Measurements from ENCODE around the gene STMN1.

Gene STMN1

DNA sequence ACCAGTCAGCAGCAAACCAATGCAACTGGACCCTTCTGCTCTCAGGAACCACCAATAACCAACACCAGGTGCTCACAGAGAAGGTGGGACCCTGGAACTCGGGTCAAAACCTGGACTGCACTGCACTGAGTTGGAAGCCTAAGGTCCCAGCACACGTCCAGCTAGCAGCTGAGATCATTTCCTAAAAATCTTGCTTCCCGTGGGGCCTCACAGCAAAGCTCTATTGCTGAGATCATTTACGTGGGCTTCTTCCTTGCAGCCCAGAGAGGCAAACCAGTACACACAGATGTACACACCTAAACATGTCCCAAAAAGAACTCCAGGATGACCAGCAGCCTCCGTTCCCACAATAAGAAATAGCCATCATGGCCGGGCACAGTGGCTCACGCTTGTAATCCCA, 22.8 kb upstream of the STMN1 start:
- ChIA-PET POLR2A (no interaction called here), CTCF (no interaction called here)
- no peak for DNase-seq (ENCODE audit: extremely low spot score)
- TF ChIP-seq, protein P1, sequence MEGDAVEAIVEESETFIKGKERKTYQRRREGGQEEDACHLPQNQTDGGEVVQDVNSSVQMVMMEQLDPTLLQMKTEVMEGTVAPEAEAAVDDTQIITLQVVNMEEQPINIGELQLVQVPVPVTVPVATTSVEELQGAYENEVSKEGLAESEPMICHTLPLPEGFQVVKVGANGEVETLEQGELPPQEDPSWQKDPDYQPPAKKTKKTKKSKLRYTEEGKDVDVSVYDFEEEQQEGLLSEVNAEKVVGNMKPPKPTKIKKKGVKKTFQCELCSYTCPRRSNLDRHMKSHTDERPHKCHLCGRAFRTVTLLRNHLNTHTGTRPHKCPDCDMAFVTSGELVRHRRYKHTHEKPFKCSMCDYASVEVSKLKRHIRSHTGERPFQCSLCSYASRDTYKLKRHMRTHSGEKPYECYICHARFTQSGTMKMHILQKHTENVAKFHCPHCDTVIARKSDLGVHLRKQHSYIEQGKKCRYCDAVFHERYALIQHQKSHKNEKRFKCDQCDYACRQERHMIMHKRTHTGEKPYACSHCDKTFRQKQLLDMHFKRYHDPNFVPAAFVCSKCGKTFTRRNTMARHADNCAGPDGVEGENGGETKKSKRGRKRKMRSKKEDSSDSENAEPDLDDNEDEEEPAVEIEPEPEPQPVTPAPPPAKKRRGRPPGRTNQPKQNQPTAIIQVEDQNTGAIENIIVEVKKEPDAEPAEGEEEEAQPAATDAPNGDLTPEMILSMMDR (IDR thresholded peaks at IDR 0.05; ENCODE audit: control extremely low read depth, extremely low read depth, low read depth, missing control alignments): no peak

DNA sequence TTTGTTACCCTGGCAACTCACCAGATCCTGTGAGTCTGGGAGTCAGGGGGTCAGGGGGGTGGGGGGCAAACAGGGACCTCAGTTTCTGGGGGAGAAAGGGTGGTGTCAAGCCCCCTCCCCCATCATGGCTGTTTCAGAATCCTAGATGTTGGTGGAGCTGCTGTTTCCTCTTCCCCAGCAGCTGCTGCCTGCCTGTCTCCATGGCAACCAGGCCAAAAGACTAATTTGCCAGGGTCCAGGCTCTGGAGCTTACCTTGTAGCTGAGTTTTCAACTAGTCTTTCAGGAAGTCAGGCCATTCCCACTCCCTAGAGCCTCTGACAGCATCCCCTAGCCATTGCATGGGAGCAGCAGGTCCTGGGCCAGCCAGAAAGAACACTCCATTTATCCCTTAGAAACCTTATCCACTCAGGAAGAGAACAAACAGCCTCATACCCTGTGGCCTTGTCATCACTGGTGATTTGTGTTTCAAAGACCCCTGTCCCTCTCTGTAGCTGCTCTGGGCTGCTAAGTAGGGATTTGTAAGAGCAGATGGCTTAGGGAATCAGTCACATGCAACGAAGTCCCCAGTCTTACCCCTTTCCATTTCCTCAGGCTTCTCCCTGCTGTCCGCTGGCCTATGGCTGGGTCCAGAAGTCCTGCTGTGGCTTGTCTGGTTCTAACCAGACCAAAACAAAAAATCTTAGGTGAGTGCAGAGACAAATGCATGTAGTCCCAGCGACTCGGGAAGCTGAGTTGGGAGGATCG, 21.5 kb upstream of the STMN1 start:
- no peak for DNase-seq (ENCODE audit: extremely low spot score)
- ChIA-PET CTCF (interaction anchor here (1.0 to 1.6 kb wide), 2 partner anchors 13 to 32 kb away, joined by 3 to 5 read pairs; no protein-coding TSS in a partner anchor), POLR2A (no interaction called here)
- TF ChIP-seq, protein P1 (IDR thresholded peaks at IDR 0.05; ENCODE audit: control extremely low read depth, extremely low read depth, low read depth, missing control alignments): no peak

DNA sequence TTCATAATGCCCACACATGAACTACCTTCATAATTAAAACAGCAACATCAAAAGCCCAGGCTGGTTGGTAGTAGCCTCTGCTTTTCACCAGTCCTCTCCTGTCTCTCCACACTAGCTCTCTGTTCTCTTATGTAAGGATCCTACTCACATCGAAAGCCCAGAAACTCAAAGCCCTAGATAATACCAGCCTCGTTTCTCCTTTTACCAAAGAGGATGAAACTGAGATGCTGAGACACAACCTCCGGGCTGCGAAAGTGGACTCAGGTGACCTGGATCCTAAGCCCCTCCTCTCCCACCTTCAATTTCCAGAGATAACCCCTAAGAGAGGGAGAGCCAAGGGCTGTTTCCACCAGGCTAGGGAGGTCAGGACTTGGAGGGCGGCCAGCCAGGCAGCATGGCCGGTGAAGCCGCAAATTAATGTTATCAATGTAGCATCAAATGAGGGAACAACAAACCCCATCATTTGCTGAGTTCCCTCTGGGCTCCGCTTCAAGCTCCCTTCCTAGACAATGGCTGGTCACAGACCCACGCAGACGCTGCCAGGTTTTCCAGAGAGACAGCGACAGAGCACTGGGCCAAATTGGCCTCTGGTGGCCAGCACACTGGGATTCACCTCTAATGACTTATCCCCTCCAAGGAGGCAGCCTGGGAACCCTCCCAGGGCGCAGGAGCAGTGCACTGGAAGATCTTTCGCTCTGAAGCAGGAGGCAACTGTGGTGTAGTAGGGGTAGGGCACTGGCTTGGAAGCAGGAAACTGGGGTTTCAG, 20.7 kb upstream of the STMN1 start:
- ChIA-PET POLR2A (no interaction called here), CTCF (interaction anchor here (1.6 kb wide), 1 partner anchor 32 kb away, joined by 5 read pairs; no protein-coding TSS in a partner anchor)
- no peak for DNase-seq (ENCODE audit: extremely low spot score)
- TF ChIP-seq, protein P1 (IDR thresholded peaks at IDR 0.05; ENCODE audit: control extremely low read depth, extremely low read depth, low read depth, missing control alignments): no peak

DNA sequence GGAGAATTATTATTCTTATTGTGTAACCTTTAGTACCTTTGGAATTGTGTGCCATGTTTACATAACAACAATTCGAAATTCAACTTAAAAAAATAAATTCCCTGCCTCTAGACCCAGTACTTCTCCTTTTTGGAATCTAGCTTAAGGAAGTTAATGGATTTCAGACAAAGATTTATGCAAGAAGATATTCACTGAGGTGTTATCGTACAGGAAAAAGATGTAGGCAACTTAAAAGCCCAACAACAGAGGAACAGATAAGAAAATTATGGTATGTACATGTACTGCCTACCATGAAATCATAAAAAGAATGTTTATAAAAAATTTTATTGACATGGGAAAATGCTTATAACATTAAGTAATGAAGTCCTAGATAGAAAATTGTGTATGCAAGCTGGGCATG, 18.2 kb upstream of the STMN1 start:
- ChIA-PET POLR2A (no interaction called here), CTCF (interaction anchor here (1.5 kb wide), 1 partner anchor 15 kb away, joined by 3 read pairs; no protein-coding TSS in a partner anchor)

DNA sequence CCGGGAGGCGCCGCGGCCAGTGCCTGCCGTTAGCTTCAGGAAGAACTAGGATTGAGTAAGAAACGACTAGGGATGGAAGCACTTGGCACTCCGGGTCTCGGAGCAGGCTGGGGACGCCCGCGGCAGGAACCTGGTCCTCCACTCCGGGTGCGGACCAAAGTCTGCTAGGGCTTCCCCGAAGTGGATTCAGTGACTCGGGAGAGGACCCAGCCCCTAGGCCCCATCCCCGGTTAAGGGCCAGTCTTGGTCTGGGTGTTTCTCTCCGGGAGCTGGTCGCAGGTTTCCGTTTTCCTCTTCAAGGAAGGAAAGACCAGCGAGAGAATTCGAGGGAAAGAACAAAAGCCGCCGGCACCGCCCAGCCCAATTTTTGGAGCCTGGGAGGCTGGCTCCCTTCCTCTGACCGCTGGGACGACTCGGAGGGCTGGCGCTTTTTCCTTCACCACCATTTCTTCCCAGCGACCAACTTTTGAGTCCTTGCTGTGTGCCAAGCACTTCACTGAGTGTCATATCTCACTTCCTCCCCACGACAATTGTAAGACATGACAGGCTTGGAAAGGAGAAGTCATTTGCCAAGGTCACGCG, 16.8 kb upstream of the STMN1 start:
- POLR2A ChIA-PET: no interaction called here
- TF ChIP-seq, protein P1 (IDR thresholded peaks at IDR 0.05; ENCODE audit: control extremely low read depth, extremely low read depth, low read depth, missing control alignments): no peak
- CTCF ChIA-PET: interaction anchor here (0.8 to 1.7 kb wide), 4 partner anchors 9 to 28 kb away, joined by 3 to 4 read pairs (median 3); no protein-coding TSS in a partner anchor
- peak; percentile 35 for DNase-seq (ENCODE audit: extremely low spot score)

More for the DNA sequence above, 18.2 kb upstream of the STMN1 start:
- DNase-seq (ENCODE audit: extremely low spot score): no peak
- TF ChIP-seq, protein P1 (IDR thresholded peaks at IDR 0.05; ENCODE audit: control extremely low read depth, extremely low read depth, low read depth, missing control alignments): no peak
